ENCODE measurements around the gene BCAR3.

The BCAR3 gene

GRCh38 chr1:93681101-93681988 lies at the start of gene BCAR3:
BCAR3 (minus strand) TSS chr1:93681837; CDS start chr1:93674930, 6,907 bp downstream.
- peak; percentile 69 for DNase-seq (ENCODE audit: low spot score)

DNA sequence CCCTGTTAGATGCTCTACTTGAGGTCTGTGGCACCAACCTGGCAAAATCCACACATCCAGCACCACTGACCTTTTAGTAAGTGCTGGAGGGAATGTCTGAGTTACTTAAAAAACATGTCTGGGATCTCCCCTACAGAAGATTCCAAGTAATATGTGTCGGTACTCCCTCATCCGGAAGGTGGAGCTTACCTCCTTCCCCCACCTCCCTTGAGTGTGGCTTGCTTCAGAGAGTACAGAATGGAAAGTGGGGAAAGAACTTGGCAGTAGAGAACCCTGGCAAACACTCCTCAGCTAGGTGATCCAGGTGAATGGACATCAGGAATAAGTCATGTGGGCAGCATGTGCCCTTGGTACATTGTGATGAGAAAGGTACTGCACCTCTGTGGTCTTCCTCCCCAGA lies 49.0 kb upstream of the BCAR3 start:
- DNase-seq (ENCODE audit: low spot score), result no peak

DNA sequence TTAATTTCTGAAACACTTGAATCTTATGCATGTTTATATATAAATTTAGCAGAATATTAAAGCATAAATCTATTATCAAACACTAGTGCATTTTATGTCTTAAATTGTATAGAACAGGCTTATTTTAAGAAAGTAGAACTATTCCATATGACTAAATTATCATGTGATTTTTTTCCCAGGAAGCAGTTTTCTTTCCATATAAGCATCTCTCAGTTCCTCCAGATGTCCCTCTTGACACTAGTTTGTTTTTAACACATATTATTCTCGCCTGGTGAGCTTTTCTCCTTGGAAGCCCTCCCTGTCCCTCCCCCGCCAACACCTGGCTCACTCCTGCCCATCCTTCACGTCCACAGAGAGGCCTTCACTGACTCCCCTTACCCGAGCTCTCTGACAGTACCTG lies 48.3 kb upstream of the BCAR3 start:
- no peak for DNase-seq (ENCODE audit: low spot score)

DNA sequence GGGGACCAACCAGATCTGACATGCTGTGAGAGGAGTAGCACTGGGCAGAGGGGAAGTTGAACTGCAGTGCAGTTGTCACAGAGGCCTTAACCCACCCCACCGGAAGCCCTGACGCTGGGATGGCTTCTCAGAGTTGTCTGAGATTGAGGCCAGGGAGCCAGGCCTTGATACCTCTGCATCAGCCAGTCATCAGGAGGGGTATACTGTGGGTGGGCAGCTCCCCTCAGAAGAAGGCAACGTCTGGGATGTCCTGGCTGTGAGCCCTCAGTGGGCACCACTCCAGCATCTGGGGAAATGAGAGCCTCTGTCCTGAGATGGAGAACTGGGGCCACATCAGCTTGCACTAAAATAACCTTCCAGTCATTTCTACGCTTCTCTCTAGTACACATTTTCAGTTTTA lies 47.9 kb upstream of the BCAR3 start:
- no peak for DNase-seq (ENCODE audit: low spot score)

DNA sequence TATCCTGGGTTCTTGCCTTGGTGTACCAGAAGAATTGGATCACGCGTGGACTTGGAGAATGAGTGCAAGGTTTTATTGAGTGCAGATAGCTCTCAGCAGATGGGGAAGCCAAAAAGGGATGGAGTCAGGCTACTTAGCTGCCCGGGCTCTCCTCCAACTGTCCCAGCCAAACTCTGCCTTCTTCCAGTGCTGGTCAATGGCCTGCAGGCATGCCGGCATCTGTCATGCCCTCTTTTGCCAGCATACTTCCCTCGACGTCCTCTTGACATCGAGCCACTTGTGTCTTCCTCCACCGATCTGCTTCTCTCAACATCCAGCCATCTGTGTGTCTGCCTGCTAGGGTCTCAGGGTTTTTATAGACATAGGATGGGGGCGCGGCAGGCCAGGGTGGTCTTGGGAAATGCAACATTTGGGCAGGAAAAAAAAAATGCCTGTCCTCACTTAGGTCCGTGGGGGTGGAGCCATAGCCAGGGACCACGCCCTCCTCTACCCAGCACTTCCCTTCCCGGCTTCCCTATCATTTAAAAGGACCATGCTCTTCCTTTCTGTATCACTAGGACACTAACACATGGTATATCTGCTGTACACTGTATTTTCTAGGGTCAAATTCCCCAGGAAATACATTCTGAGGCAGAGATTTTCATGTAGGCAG lies 47.0 kb upstream of the BCAR3 start:
- DNase-seq (ENCODE audit: low spot score), result no peak

DNA sequence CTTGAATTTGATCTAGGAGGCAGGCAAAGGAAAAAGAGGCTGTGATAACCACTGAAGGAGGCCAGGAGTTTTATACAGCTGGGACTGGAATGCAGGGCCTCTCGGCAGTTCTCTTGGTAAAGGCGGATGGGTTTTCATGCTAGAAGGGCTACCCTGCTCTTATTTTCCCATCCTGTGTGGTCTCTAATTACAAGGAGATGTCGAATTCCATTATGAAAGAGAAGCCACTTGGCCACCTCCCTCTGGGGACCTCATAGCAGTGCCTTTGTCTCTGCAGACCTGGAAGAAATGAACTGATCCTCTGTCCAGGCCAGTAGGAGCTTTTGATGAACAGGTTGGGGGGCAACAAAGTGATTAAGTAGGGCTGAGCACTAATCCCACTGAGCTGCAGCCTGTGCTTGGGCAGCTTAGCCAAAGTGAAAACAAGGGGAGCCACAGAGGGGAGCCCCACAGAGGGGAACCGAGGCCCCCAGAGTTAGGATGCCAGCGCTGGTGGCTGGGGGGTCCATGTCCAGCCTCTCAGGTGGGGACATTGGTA lies 42.2 kb upstream of the BCAR3 start:
- DNase-seq (ENCODE audit: low spot score), result no peak

GRCh38 chr1:93723110-93723509 lies 41.5 kb upstream of the BCAR3 start:
- DNase-seq (ENCODE audit: low spot score), result peak; percentile 82

DNA sequence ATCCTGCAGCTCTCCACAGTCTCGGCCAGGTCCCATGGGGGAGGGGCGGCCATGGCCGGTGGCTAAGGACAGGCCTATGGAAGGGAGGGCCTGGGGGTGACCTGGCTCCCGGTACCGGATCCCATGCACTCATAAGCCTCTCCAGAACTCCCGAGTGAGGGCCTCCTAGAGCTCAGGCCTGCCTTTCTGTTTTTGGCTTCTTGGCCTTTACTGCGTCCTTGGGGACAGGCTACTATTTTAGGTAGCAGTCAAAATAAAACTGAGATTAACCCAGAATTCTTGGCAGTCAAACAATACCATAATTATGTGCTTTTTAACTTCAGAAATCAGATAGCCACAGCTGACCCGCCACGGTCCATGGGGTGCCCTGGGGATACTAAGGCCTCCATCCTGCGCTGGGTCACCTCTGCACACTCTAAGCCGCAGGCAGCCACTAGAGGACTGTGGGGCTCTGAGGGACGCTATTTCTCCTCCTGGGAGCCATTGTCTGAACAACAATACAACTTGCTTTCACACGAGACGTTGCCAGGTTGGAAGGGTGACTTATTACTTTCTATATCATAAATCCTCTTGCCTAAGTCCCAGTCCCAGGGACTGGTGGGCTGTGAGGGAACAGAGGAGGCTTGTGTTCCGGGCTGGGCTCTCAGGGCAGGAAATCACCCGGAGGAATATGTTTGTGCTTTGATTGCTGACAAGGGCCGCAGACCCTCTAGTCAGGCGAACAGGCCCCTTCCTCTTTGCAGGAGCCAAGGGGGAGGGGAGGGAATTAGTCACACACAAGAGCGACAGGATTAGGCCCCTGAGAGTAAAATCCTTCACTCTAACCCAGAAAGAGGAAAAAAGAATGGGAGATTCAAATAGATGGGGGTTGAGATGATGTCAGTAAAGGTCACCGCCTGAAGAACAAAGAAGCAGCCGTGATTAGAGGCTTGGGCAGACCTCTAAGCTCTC lies 40.7 kb upstream of the BCAR3 start:
- DNase-seq (ENCODE audit: low spot score), result no peak

DNA sequence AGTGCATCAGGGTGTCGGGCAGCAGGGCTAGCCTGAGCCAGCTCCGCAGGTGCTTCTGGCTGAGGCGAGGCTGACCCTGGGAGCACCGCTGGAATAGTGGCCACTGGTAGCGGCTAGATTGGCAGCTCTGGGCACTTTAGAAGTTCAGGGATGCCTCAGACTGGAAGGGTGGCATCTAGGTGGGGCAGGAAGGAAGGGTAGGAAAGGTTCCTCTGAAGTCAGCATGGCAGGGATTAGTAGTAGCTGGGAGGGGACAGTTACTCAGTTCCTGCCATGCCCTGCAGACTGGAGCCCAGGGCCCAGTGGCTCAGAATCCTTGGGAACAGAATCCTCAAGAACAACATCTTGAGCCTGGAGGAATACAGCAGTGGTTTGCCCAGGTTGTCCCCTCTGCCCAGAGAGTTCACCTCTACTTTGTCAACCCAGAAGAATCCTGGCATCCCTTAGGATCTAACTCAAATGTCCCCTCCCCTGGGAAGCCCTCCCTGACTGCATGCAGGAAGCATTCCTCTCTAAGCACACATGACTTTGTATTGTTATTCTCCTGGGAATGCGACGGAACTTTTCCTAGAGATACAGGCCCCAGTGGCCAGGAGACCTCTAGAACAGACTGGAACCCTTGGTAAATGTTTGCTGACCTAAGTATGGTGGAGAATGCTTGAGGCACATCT lies 39.5 kb upstream of the BCAR3 start:
- DNase-seq (ENCODE audit: low spot score), result no peak

DNA sequence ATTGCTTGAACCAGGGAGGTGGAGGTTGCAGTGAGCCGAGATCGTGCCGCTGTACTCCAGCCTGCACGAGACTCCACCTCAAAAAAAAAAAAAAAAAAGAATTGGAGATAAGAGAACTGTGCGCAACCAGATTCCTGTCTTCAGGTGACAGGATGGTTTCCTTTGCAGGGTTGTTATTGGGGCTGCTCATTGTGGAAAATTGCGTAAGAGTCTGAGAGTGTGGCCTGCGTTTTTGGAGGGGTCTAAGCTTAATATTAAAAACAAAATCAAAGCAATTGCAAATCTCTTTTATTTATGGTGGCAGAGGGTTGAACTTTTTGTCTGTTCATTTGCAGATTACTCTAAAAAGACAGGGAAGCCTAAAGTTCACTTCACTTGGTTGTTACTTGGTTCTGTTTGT lies 36.0 kb upstream of the BCAR3 start:
- no peak for DNase-seq (ENCODE audit: low spot score)

- DNase-seq (ENCODE audit: low spot score), result no peak
These were observed 35.3 kb upstream of the BCAR3 start for GRCh38 chr1:93716941-93717368.

GRCh38 chr1:93716163-93716562 lies 34.5 kb upstream of the BCAR3 start:
- DNase-seq (ENCODE audit: low spot score), result no peak

DNA sequence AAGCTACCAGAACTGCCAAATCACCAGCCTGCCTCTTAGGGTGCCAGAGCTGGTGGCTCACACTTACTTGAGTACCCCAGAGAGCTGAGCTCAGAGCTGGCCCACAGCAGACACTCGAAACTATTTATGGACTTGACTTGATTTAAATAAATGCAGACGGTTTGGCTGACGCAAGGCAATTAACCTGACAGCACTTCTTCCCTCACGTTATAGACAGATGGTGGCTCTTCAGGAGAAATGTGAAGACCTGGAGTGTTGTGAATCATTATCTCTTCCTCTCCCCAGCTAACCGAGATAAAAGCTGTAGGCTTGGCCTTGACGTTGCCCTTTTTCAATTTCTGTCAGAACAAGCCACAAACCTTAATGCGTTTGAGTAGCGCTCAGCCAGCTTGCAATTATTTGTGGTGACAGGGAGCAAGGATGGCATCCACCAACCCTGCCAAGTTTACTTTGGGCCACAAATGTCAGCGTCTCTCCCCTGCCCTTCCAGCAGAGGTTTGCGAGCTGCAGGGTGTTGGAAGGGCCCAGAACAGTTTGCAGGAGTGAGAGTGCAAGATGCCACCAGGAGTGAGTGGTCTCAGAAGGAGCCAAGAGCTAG lies 34.0 kb upstream of the BCAR3 start:
- DNase-seq (ENCODE audit: low spot score), result no peak

GRCh38 chr1:93714356-93714755 lies 32.7 kb upstream of the BCAR3 start:
- no peak for DNase-seq (ENCODE audit: low spot score)

GRCh38 chr1:93713341-93713740 lies 31.7 kb upstream of the BCAR3 start:
- DNase-seq (ENCODE audit: low spot score), result no peak

- DNase-seq (ENCODE audit: low spot score), result no peak
These were observed 31.1 kb upstream of the BCAR3 start for GRCh38 chr1:93712741-93713140.

DNA sequence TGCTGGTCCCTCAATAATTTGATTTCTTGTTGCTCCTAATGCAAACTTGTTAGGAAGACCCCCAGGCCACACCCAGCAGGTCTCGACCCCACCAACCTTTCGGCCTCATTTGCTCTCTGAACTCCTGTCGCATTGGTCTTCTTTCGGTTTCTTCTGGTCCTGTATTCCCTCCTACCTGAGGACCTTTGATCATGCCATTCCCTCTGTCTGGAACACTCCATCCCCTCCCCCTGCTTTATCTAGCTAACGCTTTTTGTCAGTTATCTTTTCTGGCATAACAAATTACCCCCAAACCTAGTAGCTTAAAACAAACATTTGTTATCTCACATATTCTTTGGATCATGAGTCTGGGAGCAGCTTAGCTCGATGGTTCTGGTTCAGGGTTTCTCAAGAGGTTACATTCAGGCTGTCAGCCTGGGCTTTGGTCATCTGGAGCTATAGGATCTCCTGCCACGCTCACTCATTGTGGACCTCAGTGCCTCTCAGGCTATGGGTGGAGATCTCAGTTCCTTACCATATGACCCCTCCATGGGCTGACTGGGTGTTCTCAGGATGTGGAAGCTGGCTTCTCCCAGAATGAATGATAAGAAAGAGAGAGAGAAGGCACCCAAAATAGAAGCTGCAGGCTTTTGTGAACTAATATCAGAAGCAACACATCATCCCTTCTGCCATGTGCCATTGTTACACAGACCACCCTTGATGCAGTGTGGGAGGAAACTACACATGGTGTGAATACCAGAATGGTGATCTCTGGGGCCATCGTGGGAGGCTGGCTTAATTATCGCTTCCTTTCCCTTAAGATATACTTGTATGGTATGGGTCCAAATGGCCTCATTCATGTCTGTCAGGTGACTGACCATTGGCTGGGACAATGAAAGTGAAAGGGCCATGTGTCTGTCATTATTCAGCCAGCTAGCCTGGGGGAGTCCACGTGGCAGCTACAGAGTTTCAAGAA lies 29.1 kb upstream of the BCAR3 start:
- no peak for DNase-seq (ENCODE audit: low spot score)

GRCh38 chr1:93708734-93709481 lies 27.3 kb upstream of the BCAR3 start:
- DNase-seq (ENCODE audit: low spot score), result no peak

DNA sequence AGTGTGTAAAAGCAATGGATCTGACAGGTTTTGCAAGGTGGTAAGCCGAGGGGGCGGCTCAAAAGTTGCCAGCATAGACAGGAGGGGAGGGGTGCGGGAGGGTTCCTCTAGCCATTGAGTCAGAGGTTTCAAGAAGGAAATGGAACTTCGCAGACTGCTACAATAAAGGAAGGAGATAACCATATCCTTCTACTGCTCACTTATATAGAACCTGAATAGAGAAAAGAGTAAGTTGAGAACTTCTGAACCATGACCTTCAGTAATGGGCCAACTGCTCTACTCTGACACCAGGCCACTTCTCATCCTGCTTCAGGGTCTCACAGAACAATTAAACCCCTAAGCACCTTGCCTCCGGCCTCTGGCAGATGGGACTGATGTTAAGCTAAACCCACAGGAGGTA lies 26.3 kb upstream of the BCAR3 start:
- no peak for DNase-seq (ENCODE audit: low spot score)
